Measurements from ENCODE around the gene RAB28.

The RAB28 gene

GRCh38 chr4:13484122-13484748, at the start of gene RAB28:
TSS of gene RAB28 (minus strand) at chr4:13484340.
- peak; percentile 88 for DNase-seq (ENCODE audit: low read depth)

DNA sequence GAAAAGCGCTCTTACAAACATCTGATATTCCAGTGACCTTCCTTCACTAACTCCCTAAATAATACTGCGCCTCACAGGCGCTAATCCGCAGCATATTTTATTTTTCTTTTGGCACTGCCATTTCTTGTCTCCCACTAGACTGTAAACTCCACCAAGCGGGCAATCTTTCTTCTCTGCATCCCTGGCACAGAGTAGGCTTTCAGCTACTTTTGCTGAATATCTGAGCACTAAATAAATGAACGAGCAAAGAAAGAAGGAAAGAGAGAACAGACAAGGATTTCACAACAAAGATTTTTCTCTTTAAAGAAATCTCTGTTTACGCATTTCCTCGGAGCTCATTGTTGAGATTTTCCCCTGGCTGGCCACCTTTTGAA, 47.5 kb upstream of the RAB28 start:
- DNase-seq (ENCODE audit: low read depth), result no peak

GRCh38 chr4:13530823-13531624, 46.9 kb upstream of the RAB28 start:
- DNase-seq (ENCODE audit: low read depth), result no peak

DNA sequence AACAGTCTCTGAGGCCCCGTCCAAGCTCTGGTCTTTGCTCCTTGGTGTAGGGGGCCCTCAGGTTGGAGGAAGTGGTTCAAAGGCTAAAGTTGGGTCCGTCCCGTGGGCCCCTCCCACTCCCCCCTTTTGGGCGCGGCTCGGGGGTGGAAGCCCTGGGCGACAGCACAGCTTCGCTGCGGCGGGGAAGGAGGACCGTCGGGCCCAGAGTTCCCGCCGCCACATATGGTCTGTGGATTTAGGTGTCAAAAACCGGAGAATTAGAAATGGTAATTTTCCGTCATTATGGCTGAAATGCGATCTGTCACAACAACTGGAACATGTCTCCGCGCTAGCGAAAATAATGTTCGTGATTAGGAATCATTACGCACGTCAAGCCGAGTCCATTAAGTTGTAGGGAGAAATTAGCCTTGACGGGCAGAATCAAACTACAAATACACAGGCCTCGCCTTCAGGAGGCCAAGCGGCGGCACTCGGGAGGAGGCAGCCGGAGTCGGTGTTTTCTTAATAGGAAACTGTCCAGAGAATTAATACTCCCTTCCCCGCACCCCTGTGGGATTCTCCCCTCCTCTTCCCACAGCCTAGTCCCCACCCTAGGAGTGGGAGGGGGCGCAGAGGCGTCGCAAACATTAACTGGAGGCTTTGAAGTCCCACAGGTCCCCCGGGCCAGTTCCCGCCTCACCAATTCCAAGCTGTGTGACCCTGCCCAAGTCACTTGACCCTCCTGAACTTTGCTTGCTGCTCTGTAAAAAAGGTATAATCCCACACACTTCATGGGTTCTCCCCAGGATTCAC, 45.2 kb upstream of the RAB28 start:
- DNase-seq (ENCODE audit: low read depth), result no peak

DNA sequence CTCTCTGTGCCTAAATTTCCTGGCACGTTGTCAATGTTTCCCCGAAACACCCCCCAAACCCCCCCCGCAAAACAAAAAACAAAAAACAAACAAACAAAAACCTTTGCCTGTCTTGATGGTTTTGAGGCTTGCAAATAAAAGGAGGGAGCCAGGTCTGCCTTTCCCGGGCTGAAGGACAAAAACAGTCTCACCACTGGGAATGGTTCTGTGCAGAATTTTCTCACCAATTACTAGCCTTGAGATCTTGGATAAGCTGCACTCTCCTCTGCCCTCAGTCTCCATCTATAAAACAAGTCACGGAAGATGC, 44.6 kb upstream of the RAB28 start:
- DNase-seq (ENCODE audit: low read depth), result no peak

DNA sequence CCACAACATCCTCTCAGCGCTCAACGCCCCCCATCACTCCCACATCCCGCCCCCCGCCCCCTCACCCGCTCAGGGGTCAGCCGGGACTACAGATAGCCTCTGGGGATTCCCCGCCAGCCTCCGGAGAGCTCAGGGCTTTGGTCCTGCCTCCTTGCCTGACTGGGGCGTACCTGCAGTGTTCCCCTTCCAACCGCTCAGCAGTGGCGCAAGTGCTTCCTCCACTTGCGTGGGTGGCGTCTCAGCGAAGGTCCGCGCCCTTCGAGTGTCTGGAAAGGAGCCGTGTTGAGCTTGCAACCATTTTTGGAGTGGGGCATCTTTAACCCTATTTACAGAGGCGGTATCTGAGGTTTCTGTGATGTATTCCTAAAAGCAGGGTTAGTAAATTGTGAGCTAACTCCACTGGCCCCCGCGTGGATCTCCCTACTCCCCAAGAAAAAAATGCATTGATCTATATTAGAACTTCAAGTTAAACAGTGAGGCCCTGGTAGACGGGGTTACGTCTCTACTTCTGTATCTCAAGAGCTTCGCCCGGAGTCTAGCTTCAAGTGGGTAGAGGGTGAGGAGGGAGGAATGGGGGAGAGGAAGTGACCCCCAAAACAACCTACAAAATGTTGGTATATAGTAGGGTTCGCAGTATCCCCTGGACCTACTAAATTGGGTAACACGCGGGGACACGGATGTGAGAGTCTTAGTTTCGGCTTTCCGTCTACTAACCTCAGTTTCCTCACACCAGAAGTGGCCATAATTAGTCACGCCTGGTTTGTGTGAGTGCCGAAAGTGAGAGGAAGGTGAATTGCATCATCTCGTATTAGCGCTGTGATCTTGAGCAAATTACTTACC, 44.1 kb upstream of the RAB28 start:
- no peak for DNase-seq (ENCODE audit: low read depth)

DNA sequence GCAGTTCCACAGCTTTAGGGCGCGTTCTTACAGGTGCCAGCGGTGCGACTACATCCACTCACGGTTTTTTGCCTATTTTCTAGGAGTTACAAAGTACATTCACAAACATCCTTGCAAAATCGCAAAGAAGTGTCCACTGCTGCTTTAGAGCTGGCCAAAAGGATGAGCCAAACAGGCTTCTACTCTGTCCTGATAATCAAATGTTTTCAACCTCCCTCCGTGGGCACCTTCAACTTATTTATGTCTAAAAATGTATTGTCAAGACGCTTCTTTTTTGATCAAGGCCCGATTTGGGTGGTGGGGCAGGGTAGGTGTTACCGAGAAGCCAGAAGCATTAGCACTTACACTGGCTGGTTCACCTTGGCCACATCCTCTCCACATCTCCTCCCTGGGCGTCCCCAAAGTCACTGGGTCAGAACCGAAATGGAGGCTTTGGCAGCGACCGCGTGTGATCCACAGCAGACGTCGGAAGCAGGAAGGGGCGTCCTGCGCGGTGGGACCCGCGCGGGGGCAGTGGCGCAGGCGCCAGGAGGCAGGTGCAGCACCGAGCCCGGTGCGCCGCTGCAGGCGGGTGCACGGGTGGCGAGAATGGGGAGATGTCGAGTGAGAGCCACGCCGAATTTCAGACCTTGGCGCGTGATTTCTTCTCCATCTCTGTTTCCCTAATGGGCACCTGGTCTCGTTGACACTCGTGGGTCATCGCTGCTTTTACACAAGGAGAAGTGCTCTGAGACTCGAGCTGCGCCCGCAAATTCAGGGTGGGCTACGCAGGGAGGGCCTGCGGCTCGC, 43.2 kb upstream of the RAB28 start:
- DNase-seq (ENCODE audit: low read depth), result no peak

DNA sequence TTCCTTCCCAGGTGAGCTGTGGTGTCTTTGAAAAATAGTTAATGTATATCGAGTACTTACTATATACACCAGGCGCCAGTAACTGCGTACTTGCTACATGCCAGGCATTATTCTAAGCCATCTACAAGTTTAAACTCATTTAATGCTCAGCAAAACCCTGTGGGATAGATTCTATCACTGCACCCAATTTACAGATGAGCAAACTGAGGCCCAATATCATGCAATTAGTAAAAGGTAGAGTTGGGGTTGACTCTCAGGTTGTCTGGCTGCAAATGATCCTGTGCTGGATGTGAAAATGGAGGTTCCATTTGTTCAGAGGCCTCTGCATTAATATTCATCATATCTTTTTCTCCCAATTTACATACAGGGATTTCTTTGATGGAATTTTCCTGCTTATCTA, 42.5 kb upstream of the RAB28 start:
- no peak for DNase-seq (ENCODE audit: low read depth)

- DNase-seq (ENCODE audit: low read depth), result no peak
Observed at GRCh38 chr4:13525606-13526281, 41.6 kb upstream of the RAB28 start.

DNA sequence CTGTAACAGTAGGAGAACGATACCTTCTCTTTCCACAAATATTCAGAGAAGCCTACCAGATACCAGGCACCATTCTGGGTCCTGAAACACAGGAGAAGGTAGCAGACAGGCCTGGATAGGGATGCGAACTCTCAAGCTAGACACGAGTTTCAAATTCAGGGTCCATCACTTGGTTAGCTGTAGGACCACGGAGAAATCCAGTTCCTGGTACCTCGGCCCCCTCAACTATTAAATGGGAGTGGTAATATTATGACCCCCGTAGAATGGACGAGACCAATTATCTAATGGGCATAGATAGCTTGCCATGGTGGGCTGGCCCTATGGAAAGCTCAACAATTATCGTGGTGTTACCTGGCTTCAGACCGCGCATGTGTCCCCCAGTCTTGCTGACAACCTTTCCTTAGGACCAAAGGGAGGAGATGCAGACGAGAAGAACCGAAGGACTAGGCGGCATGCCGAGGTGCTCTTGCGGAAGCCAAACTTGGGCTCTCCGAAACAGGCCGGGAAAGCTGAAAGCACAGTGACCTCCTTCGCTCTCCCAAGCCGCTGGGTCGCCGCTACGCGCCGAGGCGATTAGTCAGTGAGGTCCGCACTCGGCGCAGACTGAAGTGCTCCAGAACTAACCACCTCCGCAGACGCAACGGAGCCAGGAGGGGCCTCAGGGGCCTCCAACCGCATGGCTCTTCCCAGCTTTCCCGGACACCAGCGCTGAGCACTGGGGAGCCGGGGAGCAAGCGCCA, 40.5 kb upstream of the RAB28 start:
- DNase-seq (ENCODE audit: low read depth), result no peak

- DNase-seq (ENCODE audit: low read depth), result no peak
Observed at GRCh38 chr4:13523591-13524503, 39.7 kb upstream of the RAB28 start.

DNA sequence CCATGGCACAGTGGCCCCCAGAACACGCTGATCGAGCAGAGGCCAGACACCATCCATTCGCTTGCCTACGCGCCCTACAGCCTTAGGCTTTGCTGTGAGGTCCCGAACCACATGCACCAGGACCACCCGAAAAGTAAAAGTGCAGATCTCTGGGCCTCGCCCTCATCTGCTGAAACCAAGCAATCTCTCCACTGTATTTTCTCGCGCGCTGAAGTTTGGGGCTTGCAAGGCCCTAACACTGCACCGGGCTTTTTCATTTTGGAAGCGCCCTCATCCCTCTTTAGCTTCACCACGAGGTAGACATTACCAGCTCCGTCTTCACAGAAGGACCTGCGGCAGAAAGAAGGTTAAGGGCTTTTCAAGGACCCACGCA, 39.0 kb upstream of the RAB28 start:
- DNase-seq (ENCODE audit: low read depth), result no peak

- no peak for DNase-seq (ENCODE audit: low read depth)
Observed at GRCh38 chr4:13522282-13523104, 38.4 kb upstream of the RAB28 start.

DNA sequence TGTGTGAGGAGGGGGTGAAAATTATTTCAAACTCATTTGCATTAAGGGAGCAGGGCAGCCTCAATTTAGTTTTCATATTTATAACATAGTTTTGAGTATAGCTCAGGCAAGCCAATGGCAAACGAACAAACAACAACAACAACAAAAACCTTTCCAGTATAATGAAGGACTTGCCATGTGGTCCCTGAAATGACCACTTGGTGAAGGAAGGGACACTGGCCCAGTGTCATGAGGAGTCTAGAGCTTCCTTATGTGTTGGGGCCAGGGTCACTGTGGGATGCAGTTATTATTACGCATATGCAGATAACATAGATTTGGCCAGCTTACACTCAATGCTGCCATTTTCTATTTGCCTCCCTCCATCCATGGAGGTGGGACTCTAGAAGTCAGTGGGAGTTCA, 36.9 kb upstream of the RAB28 start:
- no peak for DNase-seq (ENCODE audit: low read depth)

DNA sequence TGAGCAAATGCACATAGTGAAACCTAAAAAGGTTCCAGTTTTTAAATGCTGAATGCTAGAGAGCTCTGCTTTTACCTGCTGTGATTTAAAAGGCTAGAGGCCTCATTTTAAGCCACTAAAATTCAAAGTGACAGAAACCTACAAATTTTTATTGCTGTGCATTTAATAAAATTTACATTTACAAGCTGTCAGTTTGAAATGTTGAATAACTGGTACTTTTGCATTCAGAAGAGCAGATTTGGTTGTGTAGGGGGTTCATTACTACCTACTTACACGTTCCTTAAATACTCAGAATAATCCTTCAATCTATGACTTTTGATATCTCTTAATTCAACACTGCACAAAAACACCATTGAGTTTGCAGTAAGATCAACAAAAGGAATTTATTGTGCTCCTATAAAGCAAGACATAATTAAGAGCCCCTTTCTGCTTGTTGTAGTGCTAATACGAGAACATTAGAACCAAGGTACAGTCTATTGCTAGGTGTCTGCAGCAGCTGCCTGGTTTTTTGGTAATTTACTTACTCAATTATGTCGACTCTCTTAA, 32.2 kb upstream of the RAB28 start:
- no peak for DNase-seq (ENCODE audit: low read depth)

DNA sequence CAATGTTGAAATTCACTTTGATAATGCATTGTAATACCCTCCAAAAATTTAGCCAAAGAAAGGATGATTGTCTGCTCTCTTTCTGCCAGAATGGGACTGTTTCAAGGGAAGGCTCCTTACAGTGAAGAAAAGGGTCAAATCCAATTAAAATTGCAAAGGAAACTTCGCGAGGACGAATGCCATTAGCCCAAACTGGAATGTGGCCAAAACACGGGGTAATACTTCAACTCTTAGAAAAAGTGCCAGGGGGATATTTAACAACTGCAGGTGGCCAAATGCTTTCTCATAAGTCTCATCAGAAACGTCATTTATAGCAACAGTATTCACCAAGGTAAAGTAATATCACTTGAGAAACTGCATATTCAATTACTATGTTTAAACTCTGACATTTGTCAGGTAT, 31.1 kb upstream of the RAB28 start:
- DNase-seq (ENCODE audit: low read depth), result no peak

DNA sequence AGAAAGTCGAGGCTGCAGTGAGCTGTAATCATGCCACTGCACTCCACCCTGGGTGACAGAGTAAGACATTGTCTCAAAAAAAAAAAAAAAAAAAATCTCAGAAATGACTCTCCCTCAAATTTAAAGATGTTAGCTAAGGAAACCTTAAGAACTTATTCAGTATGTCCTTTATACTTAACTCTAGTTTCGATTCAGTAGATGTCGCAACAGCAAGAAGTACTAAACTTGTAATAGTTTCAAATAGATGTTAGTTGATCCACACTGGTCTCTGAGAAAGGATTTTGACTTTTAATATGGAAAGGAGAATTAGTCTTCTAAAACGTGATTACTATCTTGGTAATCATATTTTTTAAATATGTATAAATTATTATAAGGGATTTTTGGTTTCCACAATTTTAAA, 30.6 kb upstream of the RAB28 start:
- DNase-seq (ENCODE audit: low read depth), result no peak

GRCh38 chr4:13511101-13511500, 27.0 kb upstream of the RAB28 start:
- DNase-seq (ENCODE audit: low read depth), result no peak

Measured in activated T-helper 1 cell treated with Interleukin-2 at 50 U/mL for 16 hours (primary cell).